Glomerular endothelial cell (primary cell): Measurements from ENCODE around the gene MFAP3. TPM values are rescaled to one million over a fixed set of nuclear protein-coding genes. Genes with fewer than 3 reads are reported as not detected.
A peak's percentile ranks its signal among the peaks of the same experiment; 100 is the strongest.
"Not testable (repeated sequence)": the region's sequence is repeated elsewhere in the genome, so short reads cannot be mapped to it uniquely, and the experiment has no call there.

ENCODE experiments used
- DNase-seq: peaks from one replicate; pipeline ENCODE4 v3.0.0-alpha.2; 2011; ENCODE audit warnings: low read depth, low spot score; ENCODE audit errors: extremely low read depth
- total RNA-seq: library from RNA; depleted of rRNA; stranded (reverse); fragments of >200 nt; gene quantifications from 2 replicates; pipeline ENCODE4 v1.2.3, GENCODE V29; 2015

The MFAP3 gene
- total RNA-seq, 1 donor from 2014 or later, result 72.8 TPM

DNA sequence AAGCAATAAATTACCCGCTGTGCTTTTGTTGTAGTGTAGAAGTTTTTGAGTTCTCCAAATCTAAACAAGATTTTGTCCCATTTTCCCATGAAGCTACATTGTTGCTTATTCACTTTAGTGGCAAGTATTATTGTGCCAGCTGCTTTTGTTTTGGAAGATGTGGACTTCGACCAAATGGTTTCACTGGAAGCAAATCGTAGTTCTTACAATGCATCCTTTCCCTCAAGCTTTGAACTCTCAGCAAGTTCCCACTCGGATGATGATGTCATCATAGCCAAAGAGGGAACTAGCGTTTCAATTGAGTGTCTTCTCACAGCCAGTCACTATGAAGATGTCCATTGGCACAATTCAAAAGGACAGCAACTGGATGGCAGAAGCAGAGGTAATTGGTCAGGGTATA, 10.9 kb downstream of the MFAP3 start:
- no peak for DNase-seq

- no peak for DNase-seq
Measured at GRCh38 chr5:154053468-154053867, 14.7 kb downstream of the MFAP3 start.

- no peak for DNase-seq
Measured at GRCh38 chr5:154055201-154055600, 16.4 kb downstream of the MFAP3 start.

- no peak for DNase-seq
Measured at GRCh38 chr5:154058055-154059038, 19.6 kb downstream of the MFAP3 start.

DNA sequence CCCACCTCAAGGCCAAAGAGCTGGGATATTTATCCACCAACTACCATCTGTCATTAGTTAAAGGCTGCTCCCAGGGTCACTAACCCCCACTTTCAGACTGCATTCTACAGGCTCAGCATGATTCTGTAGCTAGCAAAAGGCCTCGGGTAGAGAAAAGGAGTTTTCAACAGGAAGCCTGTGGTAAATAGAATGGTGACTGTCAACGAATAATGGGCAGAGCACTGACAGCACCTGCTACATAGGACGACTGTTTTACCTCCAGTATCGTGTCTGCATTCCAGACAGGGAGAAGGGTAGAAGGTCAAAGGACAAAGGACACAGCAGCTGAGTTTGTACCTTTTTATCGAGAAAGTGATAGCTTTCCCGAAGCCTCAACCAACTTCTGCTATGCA, 20.3 kb downstream of the MFAP3 start:
- DNase-seq, result no peak

DNA sequence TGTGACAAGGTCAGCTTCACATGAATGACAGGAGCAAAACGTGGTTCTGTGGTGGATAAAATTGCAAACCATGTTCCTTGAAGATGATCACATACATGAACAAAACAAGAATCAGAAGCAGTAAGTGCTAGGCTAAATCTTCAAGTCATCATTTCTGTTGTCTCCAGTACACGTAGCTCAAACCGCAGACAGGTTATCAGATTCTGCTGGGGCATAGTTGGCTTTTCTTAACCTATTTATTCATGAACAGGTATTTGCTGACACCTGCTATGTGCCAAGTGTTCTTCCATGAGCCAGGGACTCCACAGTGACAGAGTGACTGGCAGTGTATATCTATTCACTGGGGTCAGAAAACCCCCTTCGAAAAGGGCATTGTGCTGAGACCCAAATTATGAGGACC, 20.8 kb downstream of the MFAP3 start:
- no peak for DNase-seq

GRCh38 chr5:154060606-154061005, 21.8 kb downstream of the MFAP3 start:
- no peak for DNase-seq

- no peak for DNase-seq
Measured at GRCh38 chr5:154063372-154063771, 24.6 kb downstream of the MFAP3 start.

DNA sequence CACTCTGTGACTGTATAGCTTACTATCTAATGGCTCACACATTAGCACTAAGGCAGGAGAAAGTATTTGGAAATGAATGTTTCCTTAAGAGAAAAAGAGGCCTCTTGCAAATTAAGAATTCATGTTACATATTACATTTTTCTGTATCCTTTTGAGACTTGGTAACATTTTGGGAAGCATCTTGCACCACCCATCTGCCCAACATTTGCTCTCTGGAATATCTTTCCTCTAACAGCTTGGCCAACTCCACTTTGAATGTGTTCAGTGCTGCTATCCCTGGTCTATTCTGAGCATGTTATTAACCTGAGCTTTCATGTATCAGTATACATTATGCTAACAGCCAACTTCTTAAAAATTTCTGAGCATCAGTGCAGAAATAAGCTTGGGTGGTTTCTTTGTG, 27.2 kb downstream of the MFAP3 start:
- DNase-seq, result no peak

- not testable (repeated sequence) for DNase-seq
Measured at GRCh38 chr5:154069854-154070253, 31.1 kb downstream of the MFAP3 start.

DNA sequence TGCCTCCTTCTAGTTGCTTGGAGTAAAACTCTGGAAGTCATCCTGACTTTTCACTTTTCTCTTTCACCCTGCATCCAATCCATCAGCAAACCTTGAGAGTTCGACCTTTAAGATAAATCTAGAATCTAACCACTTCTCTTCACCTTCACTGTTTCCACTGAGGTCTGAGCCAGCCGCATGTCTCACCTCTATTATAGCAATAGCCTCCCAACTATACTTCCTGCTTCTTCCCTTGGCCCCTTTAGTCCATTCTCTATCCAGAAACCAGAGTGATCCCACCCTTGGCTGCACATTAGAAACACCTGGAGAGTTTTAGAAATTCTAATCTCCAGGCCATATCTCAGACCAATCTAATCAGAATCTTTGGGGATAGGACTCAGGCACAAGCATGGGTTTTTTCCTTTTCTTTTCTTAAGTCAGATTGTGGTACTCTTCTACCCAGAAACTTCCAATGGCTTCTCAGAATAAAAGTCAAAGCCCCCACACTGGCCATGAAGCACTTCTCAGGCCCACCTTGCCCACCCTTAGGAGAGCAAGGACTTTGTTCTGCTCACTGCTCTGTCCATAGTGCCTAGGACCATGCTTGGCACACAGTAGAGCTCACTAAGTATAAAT, 33.1 kb downstream of the MFAP3 start:
- DNase-seq, result no peak

DNA sequence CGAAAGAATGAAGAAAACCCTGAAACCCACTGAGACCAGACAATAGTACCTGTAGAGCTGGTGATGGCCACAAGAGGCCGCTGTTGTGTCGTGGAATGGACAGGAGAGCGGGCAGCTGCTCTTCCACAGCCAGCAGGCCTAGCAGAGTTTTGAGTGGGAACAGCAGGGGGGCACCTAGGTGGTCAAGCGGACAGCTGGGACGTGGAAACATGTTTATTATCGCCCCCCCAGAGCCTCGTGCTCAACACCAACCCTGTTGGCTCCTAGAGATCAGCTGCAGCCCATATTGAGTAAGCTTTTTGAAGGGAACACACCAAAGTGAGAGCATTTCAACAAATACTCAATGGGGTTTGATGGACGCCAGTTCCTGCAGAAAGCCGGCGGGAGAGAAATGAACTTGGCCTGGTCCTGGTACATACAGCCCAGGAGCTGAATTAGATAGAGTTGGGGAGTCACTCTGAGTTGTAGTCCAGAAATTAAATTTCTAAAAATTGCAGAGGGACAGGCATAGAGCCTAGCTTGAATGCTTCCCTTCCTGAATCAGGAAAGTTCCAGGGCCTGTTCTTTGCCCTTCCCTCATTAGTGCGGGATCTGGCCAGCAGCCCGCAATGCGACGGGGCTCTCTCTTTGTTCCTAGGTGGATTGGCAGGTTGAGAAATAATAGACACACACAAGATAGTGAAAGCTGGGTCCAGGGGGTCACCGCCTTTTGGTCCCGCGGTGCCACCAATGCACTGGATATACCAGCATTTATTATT, 33.8 kb downstream of the MFAP3 start:
- peak; percentile 47 for DNase-seq

- DNase-seq, result no peak
Measured at GRCh38 chr5:154076240-154076922, 37.6 kb downstream of the MFAP3 start.

- DNase-seq, result no peak
Measured at GRCh38 chr5:154077696-154078095, 38.9 kb downstream of the MFAP3 start.

DNA sequence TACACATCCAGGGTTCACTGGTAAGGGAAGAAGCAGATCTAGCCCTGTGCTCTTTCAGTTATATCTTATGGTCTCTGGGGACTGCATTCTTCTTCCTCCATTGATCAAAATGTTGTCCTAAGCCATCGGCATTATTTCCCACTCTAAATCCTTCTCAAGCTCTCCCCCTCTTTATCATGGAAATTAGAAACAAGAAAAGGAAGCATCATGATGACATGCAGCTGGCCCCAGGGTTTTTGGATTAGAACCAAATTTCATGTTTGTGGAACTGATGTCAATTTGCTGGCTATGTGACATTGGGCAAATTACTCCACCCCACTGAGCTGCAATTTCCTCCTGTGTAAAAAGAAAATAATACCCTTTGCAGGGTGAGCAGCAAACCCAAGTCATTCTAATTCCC, 39.5 kb downstream of the MFAP3 start:
- DNase-seq, result no peak

DNA sequence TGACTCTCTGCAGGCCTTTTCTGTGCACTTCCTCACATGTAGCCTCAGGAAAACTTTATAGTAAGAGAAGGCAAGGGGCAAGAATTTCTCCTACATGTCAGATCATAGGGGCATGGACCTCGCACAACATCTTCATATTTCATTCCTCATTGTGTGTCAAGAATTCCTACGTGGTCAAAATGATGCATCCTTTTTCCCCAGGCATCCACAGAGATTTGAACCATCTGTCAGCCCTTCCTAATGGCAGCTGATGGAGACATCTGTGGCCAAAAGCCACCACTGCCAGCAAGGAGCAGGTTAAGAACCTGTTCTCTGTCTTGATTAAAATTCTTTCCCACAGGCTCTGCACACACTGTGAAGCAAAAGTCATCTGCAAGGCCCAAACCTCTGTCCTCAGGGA, 42.5 kb downstream of the MFAP3 start:
- no peak for DNase-seq

GRCh38 chr5:154084062-154084639, 45.4 kb downstream of the MFAP3 start:
- DNase-seq, result no peak

GRCh38 chr5:154086146-154086545, 47.4 kb downstream of the MFAP3 start:
- DNase-seq, result no peak

DNA sequence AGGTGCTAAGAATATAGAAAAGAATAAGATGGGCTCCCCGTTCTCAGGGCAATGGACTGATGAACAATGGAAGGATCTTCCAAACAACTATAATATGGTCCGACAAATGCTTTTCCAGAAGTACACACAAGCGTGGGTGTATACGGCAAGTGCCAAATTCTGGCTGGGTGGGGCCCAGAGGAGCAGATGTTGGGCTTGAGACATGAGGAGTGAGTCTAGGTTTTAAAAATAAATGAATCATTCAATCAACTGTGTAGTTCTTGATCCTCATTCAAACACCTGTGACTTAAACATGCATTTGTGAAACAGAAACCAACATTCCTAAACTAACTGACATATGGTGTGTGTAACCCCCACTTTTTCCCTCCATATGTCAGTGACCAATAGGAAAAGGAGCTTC, 47.9 kb downstream of the MFAP3 start:
- no peak for DNase-seq

DNA sequence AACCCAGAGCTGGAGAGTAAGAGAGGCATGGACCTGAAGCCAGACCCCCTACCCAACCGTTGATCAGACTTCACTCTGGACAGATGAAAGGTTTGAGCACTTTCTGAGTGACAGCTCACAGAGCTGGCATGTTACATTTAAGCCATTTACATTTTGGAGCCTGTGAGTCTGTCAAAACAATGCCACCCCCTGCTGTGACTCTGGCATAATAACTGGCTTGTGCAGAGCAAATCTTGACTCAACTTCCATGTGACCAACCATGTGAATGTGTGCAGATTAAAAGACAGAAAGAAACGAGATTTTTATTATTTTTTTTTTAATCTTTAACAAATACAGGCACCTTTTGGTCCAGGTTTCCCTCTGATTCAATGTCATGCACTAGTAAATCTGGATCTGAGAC, 48.5 kb downstream of the MFAP3 start:
- DNase-seq, result no peak
